ENCODE data around the gene DCXR.

DCXR gene

DNA sequence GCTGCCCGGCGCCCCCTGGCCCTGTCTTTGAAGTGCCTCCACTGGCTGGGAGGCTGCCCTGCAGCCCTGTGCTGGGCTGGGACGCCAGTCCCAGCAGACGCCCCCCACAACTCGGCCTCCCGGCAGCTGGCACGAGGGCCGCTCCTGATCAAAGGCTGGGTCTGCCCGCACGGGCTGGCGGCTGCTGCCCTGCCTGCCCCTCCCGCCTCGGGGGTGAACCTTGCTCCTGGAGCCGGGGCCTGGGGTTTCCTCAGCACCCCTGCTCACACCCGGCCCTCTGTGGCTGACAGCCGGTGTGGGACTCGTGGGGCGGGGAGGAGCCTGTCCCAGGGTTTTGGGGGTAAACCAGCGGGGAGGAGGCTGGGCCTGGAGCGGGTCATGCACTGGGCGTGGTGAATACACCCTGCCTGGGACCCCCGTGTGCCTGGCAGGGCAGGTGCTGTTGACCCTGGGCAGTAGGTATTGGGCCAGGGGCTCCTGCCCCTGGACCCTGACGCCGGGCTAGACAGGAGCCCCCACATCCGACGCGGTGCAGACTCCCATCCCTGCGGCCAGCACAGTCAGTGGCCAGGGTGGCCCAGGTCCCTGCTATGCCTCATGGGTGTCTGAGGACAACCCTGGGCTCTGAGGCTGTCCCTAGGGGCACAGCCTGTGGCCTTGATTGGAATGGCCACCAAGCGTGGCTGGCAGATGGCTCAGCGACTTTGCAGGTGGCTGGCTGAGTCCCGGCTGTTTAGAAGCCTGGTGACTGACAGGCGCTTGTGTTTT is 36.5 kb downstream of the DCXR start:
- in situ Hi-C loops (cut with MboI; ENCODE audit: low sequenced_read_pairs), result no loop called here

DNA sequence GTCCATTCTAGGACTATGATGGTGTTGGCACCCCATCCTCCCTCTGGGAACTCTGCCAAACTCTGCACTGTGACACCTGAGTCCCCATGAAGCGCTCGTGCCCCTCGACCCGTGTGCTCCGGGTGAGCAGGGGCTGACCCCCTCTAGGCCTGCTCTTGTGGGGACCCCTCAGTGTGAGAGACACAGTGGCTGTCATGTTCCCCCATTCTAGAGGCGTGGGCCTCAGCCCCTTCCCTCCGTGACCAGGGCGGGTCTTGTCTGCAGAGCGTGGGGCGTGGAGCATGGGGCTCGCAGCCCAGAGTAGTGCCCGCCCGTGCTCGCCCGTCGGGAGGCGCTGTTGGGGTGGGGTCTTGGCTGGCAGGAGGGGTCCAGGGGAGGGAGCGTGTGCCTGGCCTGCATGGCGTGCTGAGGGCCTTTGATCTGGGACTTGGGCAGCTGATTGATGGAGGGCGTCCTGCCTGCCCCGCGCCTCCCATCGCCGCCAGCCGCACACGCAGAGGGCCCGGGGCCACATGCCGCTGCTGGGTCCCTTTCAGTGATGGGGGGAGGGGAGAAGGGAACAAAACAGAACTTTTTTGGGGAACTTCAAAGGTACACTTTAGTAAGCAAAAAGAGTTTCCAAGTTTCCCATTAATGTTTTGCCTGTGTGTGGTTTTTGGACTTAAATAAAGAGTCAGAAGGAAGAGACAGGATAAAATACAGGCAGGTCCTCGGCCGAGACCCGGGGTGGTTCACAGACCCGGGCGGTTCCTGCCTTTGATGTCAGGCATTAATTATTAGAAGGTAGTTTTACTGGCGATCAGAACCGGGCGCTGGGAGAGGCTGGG is 37.3 kb downstream of the DCXR start:
- in situ Hi-C loops (cut with MboI; ENCODE audit: low sequenced_read_pairs), result no loop called here

DNA sequence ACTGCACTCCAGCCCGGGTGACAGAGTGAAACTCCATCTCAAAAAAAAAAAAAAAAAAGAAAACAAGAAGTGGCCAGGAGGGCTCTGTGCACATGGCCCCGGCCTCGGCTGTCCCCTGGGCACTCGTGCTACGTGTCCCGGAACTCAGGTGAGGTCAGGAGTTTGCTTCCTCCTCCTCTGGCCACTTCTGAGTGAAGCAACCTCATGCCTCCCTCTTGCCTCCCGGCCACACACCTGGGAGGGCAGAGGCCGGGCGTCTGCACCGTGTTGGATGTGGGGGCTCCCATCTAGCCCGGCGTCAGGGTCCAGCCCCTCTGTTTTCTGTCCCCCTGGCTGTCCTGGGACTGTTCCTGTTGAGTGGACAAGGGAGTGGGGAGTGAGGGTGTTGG is 37.9 kb downstream of the DCXR start:
- in situ Hi-C loops (cut with MboI; ENCODE audit: low sequenced_read_pairs), result no loop called here

DNA sequence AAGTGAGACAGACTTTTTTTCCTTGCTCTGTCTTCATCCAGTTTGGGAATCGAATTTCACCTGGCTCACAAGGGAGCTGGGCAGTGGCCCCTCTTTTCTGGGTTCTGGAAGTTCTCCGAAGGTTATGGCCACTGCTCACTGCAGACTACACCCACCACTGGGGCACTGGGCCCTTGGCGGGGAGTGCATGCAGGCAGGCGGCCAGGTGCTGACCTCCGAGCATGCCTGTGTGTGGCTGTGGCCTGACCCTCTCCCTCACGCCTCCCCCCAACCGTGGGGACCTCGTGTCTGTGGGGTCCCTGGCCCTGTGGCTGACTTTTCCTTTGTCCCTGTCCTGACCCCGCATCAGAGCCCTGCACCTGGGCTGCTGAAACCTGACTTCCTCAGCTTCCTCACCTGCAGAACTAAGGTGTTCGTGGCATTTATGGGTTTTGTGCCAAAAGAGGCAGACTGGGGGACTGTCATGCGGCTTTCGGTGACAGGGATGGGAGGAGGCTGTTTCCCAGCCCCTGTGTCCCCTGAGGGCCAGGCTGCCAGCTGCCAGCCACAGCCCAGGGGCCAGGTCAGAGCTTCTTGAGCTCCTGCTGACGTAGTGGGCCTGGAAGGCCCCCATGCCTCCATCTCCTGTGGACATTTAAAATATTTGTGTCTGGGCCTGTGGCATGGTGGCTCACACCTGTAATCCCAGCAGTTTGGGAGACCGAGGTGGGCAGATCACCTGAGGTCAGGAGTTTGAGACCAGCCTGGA is 38.6 kb downstream of the DCXR start:
- in situ Hi-C loops (cut with MboI; ENCODE audit: low sequenced_read_pairs), result no loop called here

DNA sequence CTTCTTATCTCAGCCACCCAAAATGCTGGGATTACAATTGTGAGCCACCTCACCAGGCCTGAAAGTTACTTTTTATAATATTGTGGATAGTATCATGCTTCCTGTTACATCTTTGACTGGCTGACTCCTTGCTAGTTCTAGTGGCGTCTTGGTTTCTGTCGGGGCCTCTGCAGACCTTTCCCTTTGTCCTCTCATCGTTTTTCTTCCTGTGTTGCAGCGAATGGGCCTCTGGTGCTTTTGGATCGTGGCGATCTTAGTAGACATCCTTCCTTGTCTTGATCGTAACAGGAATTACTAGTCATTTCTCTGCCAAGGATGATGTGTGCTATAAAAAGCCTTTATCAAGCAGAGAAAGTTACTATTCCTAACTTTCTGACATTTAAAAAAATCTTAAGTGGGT is 39.3 kb downstream of the DCXR start:
- in situ Hi-C loops (cut with MboI; ENCODE audit: low sequenced_read_pairs), result no loop called here

DNA sequence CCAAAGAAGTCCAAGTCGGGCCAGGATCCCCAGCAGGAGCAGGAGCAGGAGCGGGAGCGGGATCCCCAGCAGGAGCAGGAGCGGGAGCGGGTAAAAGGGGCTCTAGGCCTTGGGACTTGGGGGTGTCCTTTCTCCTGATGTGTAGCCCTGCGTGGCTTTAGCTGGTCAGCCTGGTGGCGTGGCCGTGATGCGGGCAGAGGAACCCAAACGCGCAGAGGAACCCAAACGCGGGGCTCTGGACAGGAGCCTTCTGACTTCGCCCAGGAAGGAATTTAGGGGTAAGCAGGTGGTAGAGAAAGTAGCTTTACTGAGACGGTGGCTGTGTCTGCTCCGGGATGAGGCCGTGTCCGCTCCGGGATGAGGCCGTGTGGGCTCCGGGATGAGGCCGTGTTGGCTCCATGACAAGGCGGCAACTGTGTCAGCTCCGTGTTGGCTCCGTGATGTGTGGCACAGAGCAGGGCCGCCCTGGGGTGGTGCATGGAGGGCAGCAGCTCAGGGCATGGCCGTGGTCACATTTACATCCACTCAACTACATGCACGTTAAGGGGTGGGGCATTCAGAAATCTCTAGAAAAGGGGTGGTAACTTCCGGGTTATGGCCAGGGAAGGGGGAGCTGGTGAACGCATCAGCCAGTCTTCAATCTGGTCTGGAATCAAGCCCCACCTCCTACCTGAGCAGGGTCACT is 40.6 kb downstream of the DCXR start:
- in situ Hi-C loops (cut with MboI; ENCODE audit: low sequenced_read_pairs), result no loop called here

DNA sequence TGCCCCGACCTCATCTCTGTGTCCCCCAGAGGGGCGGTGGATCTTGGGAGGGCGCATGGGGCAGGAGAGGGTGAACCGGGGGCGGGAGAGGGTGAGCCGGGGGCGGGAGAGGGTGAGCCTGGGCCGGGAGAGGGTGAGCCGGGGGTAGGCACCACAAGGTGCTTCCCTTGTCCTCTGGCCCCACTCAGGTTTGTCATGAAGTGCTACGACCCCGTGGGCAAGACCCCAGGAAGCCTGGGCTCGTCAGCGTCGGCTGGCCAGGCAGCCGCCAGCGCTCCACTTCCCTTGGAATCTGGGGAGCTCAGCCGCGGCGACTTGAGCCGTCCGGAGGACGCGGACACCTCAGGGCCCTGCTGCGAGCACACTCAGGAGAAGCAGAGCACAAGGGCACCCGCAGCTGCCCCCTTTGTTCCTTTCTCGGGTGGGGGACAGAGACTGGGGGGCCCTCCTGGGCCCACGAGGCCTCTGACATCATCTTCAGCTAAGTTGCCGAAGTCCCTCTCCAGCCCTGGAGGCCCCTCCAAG is 41.2 kb downstream of the DCXR start:
- in situ Hi-C loops (cut with MboI; ENCODE audit: low sequenced_read_pairs), result no loop called here

DNA sequence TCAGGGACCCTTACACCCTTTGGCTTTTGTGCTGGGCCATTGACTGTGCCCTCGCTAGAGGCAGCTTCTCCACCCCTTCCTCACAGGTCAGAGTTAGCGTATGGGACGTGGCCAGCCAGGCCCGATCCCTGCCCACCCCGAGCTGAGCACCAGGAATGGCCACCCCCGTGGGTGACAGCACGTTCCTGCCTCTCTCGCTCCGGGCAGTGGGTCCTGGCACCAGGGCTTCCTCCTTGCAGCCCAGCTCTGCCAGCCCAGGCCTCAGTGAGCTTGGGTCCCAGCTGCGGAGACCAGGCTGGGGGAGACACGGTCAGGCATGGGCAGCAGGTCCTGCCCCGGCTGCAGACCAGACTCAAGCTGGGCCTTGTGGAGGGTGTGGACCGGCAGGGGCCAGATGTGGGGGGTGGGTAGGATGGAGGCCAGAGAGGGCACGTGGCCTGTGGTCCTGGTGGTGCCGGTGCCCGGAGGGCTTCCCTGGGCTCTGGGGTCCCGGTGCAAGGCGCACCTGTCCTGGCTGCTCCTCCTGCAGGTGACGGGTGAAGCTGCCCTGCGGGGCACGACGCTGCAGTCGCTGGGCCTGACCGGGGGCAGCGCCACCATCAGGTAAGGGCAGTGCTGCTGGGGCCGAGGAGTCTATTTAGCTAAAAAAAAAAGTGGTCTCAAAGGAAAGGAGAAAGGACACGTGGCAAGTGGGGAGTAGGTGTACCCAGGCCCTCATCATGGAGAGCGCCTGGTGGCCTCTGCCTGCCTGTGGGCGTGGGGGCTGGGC is 41.9 kb downstream of the DCXR start:
- in situ Hi-C loops (cut with MboI; ENCODE audit: low sequenced_read_pairs), result no loop called here

DNA sequence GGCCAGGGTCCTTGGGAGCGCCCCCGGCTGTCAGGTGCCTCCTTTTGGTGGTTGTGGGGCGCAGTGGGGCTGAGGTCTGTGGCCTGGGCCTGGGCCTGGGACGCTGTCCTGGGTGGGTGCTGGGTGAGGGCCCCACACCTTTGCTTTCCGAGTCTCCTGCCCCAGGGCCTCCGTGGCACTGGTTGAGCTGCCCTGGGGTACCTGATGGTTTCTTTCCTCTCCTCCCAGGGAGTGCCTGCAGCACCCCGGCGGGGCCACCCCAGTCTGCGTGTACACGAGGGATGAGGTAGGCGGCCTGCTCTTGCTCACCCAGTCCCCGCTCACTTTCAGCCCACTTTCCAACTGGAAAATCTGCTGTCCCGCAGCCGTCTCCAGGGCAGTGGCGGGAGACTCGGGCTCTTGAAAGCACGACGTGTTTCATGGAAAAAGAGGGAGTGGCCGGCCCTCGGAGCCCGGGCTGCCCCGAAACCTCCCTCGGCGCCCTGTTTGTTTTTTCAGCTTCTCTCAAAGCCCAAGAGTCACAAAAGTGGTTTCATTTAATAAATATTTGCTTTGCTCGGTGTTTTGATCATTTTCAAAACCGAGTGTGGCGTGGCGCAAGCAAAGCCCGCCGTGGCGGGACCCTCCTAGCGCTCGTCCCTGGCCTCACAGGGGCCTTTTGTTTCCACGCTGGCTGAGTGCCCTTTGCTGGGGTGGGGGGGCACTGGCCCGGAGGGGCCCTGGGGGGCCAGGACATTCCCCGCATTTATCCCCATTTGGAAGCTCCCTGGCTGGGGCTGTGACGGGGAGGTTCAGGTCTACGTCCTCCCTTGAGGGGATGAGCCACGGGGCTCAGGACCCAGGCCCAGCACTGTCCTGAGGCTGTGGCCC is 42.7 kb downstream of the DCXR start:
- in situ Hi-C loops (cut with MboI; ENCODE audit: low sequenced_read_pairs), result no loop called here

DNA sequence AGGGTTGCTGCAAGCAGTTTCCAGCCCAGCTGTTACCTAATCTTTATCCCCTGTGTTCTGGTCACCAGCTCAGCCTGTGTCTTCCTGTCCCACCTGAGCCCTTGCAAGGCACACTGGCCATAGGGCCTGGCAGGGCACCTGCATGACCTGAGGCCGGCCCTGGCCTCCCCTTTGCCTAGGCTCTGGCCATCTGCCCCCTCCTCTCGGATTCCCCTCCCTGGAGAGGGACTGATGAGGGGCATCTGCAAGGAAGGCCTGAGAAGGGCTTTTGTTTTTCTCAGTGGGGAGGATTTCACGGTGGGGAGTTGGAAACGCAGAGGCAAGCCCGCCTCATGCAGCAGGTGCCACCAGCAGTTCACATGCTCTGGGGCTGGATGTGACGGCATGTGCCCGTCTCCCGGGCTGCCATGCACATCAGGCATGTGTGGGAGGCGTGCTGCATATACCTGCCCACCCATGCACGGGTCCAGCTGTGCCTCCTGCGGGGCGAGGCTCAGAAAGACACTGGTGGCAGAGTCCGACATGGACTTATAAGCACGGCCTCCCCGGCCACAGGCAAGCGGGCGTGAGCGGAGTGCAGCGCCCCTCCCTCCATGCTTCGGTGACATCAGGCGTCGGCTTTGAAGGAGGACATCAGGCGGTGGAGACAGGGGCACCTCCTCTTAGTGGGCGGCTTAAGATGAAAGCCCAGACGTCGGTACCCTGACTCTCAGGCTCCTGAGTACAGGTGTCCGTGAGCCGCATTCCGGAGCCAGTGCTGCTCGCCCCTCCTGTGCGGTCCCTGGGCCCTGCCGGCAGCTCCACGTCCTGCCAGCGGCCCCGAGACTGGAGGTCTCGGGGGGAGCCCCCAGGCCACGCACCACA is 43.5 kb downstream of the DCXR start:
- in situ Hi-C loops (cut with MboI; ENCODE audit: low sequenced_read_pairs), result no loop called here

DNA sequence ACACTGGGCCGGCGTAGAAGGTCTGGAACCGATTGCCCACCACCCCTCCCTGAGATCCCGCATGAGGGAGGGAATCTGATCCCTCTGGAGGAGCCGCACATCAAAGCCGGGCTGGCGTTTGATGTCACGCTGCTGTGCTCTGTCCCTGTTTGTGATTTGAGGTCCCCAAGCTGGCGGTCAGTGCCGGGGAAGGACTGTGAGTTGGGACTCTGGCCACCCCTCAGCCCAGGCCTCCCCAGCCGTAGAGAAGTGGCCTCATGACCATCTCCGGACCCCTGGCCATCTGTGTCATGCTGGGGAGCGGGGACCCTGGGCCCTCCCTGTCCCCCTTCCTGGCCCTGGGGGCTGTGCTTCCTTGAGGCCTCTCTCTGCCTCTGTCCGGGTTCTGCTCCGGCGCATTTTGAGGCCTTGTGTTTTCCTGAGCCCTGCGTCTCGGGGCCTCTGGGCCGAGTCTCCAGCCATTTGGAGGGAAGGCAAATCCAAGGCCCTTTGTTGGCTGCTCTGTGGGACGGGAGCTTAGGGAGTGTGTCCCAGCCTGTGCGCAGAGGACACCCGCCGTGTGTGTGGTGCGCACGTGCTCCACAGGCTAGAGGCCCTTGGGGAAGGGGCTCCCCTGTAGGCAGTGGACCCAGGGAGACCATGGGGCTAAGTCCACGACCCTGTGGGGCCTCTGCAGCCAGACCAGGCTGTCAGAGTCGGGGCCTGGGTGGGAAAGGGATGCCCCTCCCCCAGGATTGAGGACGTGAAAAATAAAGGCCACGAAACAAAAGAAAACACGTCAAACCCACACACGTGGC is 45.0 kb downstream of the DCXR start:
- in situ Hi-C loops (cut with MboI; ENCODE audit: low sequenced_read_pairs), result no loop called here

DNA sequence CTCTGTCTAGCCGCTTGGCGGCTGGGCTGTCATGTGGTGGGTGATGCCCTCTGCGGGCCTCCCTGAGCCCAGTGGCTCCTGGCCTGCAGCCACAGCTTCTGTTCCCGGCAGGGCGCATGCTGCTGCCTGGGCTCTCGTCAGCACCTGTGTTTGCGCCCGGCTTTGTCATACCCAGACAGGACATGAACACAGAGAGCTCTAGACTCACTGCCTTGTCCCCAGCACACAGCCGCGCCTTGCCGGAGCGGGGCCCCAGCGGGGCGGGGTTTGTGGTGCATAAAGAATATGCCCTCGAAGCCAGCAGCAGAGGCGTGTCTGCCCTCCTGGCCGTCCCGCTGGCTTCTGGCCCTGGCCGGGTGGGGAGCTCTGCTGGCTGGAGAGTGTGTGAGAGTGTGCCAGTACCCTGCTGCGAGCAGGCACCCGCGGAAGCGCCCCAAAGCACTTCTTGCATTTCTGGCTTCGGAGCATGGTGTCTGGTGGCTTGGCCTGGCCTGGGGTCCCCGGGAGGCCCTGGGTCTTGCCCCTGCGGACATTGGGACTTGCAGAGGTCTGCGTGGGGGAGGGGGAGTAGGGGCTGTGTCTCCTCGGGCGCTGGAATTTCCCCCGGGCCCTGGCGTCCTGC is 45.7 kb downstream of the DCXR start:
- in situ Hi-C loops (cut with MboI; ENCODE audit: low sequenced_read_pairs), result no loop called here

DNA sequence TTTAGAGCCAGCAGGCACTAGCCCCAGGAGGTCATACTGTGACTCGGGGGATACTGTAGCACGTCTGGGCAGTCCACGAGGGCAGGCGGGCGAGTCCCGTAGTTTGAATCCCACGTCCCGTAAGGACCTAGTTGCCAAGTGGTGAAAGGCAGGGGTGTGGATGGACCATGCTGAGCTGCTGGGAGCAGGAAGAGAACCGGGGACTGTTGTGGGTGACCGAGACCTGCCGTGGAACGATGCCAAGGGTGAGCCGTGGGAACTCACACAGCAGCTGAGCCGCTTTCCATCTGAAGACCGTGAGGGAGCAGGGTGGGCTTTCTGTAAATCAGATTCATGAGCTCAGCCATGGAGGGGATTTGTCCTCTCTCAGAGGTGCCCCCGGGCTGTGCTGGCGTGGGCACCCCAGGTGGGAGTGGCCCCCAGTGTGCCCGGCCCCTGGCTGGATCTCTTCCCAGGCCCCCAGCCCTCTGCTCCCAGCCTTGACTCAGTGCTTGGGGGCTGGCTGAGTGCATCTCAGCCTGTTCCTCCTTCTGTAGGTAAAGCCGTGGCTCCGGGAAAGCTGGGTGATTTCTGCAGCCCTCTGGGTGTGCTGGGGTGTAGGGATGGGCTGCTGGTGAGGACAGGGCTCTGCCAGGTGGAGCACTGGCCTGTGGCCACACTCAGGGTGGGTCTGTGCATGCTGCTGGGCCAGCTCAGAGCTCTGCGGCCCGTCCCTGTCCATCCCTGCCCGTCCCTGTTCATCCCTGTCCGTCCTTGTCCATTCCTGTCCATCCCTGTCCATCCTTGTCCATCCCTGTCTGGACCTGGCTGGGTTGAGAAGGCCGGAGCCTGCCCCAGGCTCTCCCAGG is 46.4 kb downstream of the DCXR start:
- in situ Hi-C loops (cut with MboI; ENCODE audit: low sequenced_read_pairs), result no loop called here

DNA sequence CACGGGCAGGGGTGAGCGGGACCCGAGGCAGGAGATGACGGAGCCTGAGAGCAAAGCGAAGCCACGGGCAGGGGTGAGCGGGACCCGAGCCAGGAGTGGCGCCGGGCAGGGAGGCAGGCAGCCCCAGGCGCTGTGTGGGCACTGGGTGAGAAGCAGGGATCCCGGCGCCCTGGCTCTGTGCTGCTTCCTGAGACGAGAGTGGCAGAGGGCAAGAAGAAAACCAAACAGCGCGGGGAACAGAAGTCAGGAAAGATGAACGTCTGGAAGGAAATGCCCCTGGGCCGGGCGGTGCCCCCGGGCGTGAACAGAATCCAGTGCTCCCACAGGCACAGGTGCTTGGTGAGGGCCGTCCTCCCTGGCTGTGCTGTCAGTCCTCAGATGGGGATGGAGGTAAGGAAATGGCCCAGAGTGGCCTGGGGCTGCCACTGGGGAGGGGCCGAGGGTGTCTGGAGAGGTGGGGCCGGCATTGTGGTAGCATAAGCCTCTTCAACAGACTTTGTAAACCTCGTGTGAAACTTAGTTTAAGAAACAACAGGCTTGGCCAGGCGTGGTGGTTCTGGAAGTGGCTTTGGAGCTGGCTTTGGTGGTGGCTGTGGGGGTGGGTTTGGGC is 50.2 kb downstream of the DCXR start:
- in situ Hi-C loops (cut with MboI; ENCODE audit: low sequenced_read_pairs), result no loop called here

DNA sequence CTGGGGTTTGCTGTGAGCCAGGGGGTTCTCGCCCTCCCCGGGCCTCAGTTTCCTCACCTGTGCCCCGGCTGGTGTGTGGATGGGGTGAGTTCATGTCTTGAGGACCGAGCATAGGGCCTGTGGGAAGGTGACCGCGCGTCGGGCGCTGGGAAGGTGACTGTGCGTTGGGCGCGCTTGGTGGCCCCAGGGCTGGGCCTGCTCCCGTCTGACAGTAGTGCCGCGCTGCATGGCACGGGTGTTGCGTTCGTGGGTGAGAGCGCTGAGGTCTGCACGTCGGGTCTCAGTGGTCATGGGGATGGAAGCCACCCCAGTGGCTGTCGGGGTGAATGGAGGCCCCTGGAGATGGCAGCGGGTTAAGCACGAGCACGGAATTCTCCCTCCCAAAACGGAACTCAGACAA is 50.9 kb downstream of the DCXR start:
- in situ Hi-C loops (cut with MboI; ENCODE audit: low sequenced_read_pairs), result no loop called here
